K562 (cell line): ENCODE data around the gene ACHE. TPM values are rescaled to one million over a fixed set of nuclear protein-coding genes. Genes with fewer than 3 reads are reported as not detected.
A peak's percentile ranks its signal among the peaks of the same experiment; 100 is the strongest.

ENCODE experiments used
- ATF7 ChIP-seq: fragments of 450-650 bp; IDR thresholded peaks from 2 replicates; pipeline ENCODE4 v1.7.1; 2014; ENCODE audit warnings: mild to moderate bottlenecking, moderate library complexity
- CAMTA2 ChIP-seq: fragments of 250-450 bp; sonication (Bioruptor Pico); conservative IDR thresholded peaks from 2 replicates; pipeline ENCODE4 v1.5.1; 2022
- CHD2 ChIP-seq: IDR thresholded peaks from 2 replicates; pipeline ENCODE4 v1.6.1; 2011; ENCODE audit warnings: low read depth, low read length
- CREM ChIP-seq: IDR thresholded peaks from 2 replicates; pipeline ENCODE4 v1.6.1; 2014; ENCODE audit warnings: antibody characterized with exemption, low read depth
- CTCFL ChIP-seq: IDR thresholded peaks from 2 replicates; pipeline ENCODE4 v1.6.1; 2011; ENCODE audit warnings: borderline replicate concordance, low read depth, mild to moderate bottlenecking, moderate library complexity, low read length; ENCODE audit not compliant: insufficient read depth, poor library complexity, severe bottlenecking
- DLX4 ChIP-seq: fragments of 250-450 bp; sonication (Bioruptor Pico); IDR thresholded peaks from 2 replicates; pipeline ENCODE4 v1.6.1; 2021; ENCODE audit warnings: mild to moderate bottlenecking
- FOXA1 ChIP-seq: fragments of 450-650 bp; IDR thresholded peaks from 2 replicates; pipeline ENCODE4 v1.6.1; 2016; ENCODE audit warnings: mild to moderate bottlenecking, borderline replicate concordance
- GATAD2A ChIP-seq: fragments of 450-650 bp; IDR thresholded peaks from 2 replicates; pipeline ENCODE4 v1.6.1; 2017
- JUN ChIP-seq, 2 experiments: sonication (generic) in 1 of 2; formaldehyde crosslinking in 1 of 2; IDR thresholded peaks; 2 replicates each; pipeline versions ENCODE4 v1.6.1 to v1.8.0; 2012 to 2022; ENCODE audit warnings: borderline replicate concordance in 2 of 2, mild to moderate bottlenecking in 2 of 2, improper control_type of control experiment in 1 of 2, low read depth in 1 of 2, low read length in 1 of 2, missing genetic modification reagents in 1 of 2
- MED1 ChIP-seq: sonication (generic); formaldehyde crosslinking; IDR thresholded peaks from 2 replicates; pipeline ENCODE4 v1.8.1; 2023; ENCODE audit warnings: missing genetic modification reagents, borderline replicate concordance
- RBBP5 ChIP-seq: fragments of 200-600 bp; sonication (generic); IDR thresholded peaks from 2 replicates; pipeline ENCODE4 v1.6.1; 2012; ENCODE audit warnings: borderline replicate concordance, mild to moderate bottlenecking, low read length, control low read depth, inconsistent platforms; ENCODE audit not compliant: insufficient read depth, poor library complexity, severe bottlenecking
- SMARCA4 ChIP-seq: fragments of 450-650 bp; IDR thresholded peaks from 2 replicates; pipeline ENCODE4 v1.6.1; 2016
- SP1 ChIP-seq: sonication (generic); formaldehyde crosslinking; IDR thresholded peaks from 2 replicates; pipeline ENCODE4 v1.8.1; 2022; ENCODE audit warnings: mild to moderate bottlenecking, missing genetic modification reagents
- ZNF280A ChIP-seq: fragments of 450-650 bp; IDR thresholded peaks from 2 replicates; pipeline ENCODE4 v1.6.1; 2018; ENCODE audit warnings: mild to moderate bottlenecking, low read depth; ENCODE audit not compliant: partially characterized antibody
- ZNF436 ChIP-seq: fragments of 250-450, 450-650 bp; sonication (Bioruptor Pico); formaldehyde crosslinking; IDR thresholded peaks from 2 replicates; pipeline ENCODE4 v1.7.0; 2020; ENCODE audit warnings: mild to moderate bottlenecking
- ZNF551 ChIP-seq: fragments of 250-450 bp; sonication (Bioruptor Pico); IDR thresholded peaks from 2 replicates; pipeline ENCODE4 v1.5.0; 2021; ENCODE audit warnings: mild to moderate bottlenecking, moderate library complexity
- ZNF561 ChIP-seq: fragments of 450-650 bp; formaldehyde crosslinking; conservative IDR thresholded peaks from 2 replicates; pipeline ENCODE4 v1.4.0; 2020; ENCODE audit warnings: mild to moderate bottlenecking, moderate library complexity
- ZNF586 ChIP-seq: fragments of 450-650 bp; formaldehyde crosslinking; conservative IDR thresholded peaks from 2 replicates; pipeline ENCODE4 v1.4.0; 2020; ENCODE audit warnings: mild to moderate bottlenecking, moderate library complexity
- polyA plus RNA-seq, 8 experiments: library from polyadenylated mRNA; depleted of rRNA in 4 of 8; stranded (reverse) in 5 of 8; unstranded in 3 of 8; fragments of >200 nt; fragmentation: Nextera tagmentation in 2 of 8; fragmentation: Illumina TruSeq in 1 of 8; extraction: Ambion mirVana in 2 of 8; extraction: Trizol in 1 of 8; gene quantifications; 2 replicates each; pipeline versions ENCODE4 v1.2.1 to v1.2.3, GENCODE V29; 2011 to 2014; ENCODE audit warnings: inconsistent platforms in 1 of 8, missing spikeins in 1 of 8
- total RNA-seq, 7 experiments: library from RNA; depleted of rRNA in 6 of 7; stranded (reverse); fragments of >200 nt in 6 of 7; fragmentation: Illumina TruSeq in 2 of 7; extraction: Trizol in 2 of 7; gene quantifications; 2 replicates each; pipeline versions ENCODE4 v1.2.1 to v1.2.3, GENCODE V29; 2011 to 2021; ENCODE audit warnings: low replicate concordance in 1 of 7
- TF ChIP-seq, protein P1 (sequence below): sonication (generic); formaldehyde crosslinking; IDR thresholded peaks from 2 replicates; pipeline ENCODE4 v1.8.0; 2022; ENCODE audit warnings: missing genetic modification reagents, mild to moderate bottlenecking, borderline replicate concordance
- TF ChIP-seq, protein P2 (sequence below): IDR thresholded peaks from 3 replicates; pipeline ENCODE4 v1.6.1; 2011; ENCODE audit warnings: borderline replicate concordance, mild to moderate bottlenecking, moderate library complexity; ENCODE audit not compliant: insufficient read length; ENCODE audit errors: extremely low read depth

ACHE gene
- total and polyA plus RNA-seq, 9 of the 15 experiments (the other 6 are each of a cell fraction or from before 2014, with no cell fraction given), result 0.04 to 8.8 (median 1.9) TPM

GRCh38 chr7:100867776-100868485, 27.8 kb downstream of the ACHE start (continued):
- TF ChIP-seq CAMTA2 (CRISPR knock-in tag) (no peak), FOXA1 (no peak), JUN (IDR thresholded peaks at IDR 0.05; ENCODE audit: borderline replicate concordance, low read depth, low read length) (no peak), JUN (CRISPR knock-in tag; IDR thresholded peaks at IDR 0.05; ENCODE audit: borderline replicate concordance) (no peak), ZNF436 (CRISPR knock-in tag) (no peak), CTCFL (no peak), GATAD2A (peak; percentile 25; the same call in 1 of the 2 replicates), CHD2 (no peak; the same call in 1 of the 2 replicates), CREM (peak; percentile 40), ATF7 (0 out of 2 replicates have a peak, but pooled peaks have one; percentile 10), RBBP5 (no peak), ZNF561 (CRISPR knock-in tag) (no peak), DLX4 (CRISPR knock-in tag) (no peak), MED1 (CRISPR knock-in tag) (no peak), ZNF586 (CRISPR knock-in tag) (no peak), ZNF280A (no peak), SMARCA4 (0 out of 2 replicates have a peak, but pooled peaks have one; percentile 10), ZNF551 (CRISPR knock-in tag) (no peak), SP1 (CRISPR knock-in tag) (no peak)
- TF ChIP-seq, protein P1, sequence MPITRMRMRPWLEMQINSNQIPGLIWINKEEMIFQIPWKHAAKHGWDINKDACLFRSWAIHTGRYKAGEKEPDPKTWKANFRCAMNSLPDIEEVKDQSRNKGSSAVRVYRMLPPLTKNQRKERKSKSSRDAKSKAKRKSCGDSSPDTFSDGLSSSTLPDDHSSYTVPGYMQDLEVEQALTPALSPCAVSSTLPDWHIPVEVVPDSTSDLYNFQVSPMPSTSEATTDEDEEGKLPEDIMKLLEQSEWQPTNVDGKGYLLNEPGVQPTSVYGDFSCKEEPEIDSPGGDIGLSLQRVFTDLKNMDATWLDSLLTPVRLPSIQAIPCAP (CRISPR knock-in tag), result no peak
- TF ChIP-seq, protein P2, sequence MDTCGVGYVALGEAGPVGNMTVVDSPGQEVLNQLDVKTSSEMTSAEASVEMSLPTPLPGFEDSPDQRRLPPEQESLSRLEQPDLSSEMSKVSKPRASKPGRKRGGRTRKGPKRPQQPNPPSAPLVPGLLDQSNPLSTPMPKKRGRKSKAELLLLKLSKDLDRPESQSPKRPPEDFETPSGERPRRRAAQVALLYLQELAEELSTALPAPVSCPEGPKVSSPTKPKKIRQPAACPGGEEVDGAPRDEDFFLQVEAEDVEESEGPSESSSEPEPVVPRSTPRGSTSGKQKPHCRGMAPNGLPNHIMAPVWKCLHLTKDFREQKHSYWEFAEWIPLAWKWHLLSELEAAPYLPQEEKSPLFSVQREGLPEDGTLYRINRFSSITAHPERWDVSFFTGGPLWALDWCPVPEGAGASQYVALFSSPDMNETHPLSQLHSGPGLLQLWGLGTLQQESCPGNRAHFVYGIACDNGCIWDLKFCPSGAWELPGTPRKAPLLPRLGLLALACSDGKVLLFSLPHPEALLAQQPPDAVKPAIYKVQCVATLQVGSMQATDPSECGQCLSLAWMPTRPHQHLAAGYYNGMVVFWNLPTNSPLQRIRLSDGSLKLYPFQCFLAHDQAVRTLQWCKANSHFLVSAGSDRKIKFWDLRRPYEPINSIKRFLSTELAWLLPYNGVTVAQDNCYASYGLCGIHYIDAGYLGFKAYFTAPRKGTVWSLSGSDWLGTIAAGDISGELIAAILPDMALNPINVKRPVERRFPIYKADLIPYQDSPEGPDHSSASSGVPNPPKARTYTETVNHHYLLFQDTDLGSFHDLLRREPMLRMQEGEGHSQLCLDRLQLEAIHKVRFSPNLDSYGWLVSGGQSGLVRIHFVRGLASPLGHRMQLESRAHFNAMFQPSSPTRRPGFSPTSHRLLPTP, result no peak
